PC-9 (cell line): ENCODE measurements around the gene KLRC3. TPM values are rescaled to one million over a fixed set of nuclear protein-coding genes. Genes with fewer than 3 reads are reported as not detected.
A peak's percentile ranks its signal among the peaks of the same experiment; 100 is the strongest.
"Not testable (repeated sequence)": the region's sequence is repeated elsewhere in the genome, so short reads cannot be mapped to it uniquely, and the experiment has no call there.

Experiments
- Bru-seq: library from RNA; stranded (reverse); fragments of 400-500 nt; gene quantifications from one replicate; lab custom pipeline; 2021; lab: Mats Ljungman, UMichigan
- BruChase-seq, 2 experiments: library from RNA; stranded (reverse); fragments of 400-500 nt; gene quantifications; one replicate each; lab custom pipeline; 2021; lab: Mats Ljungman, UMichigan
- BruUV-seq: library from RNA; stranded (reverse); fragments of 400-500 nt; replicated peaks from 2 replicates; lab custom pipeline; 2021; lab: Mats Ljungman, UMichigan
- CTCF ChIA-PET: fragments of 300-600 bp; sonication (Branson Sonifier 250); formaldehyde crosslinking; loops from one replicate; lab custom pipeline; 2022; ENCODE audit warnings: antibody characterized with exemption; lab: Charles Lee
- POLR2A ChIA-PET: fragments of 300-600 bp; sonication (Branson Sonifier 250); formaldehyde crosslinking; loops from one replicate; lab custom pipeline; 2022; ENCODE audit warnings: antibody characterized with exemption; ENCODE audit not compliant: unreplicated experiment; lab: Charles Lee
- DNase-seq, 2 experiments: peaks; one replicate each; pipeline versions ENCODE4 v3.0.0 to v3.0.0-alpha.2; 2015 to 2022; ENCODE audit warnings: mixed read lengths in 1 of 2
- H2AFZ ChIP-seq: fragments of 200-600 bp; sonication (generic); 2 replicates; pipeline ENCODE4 v1.8.1; 2017; ENCODE audit warnings: antibody characterized with exemption
- H3F3A ChIP-seq: fragments of 200-600 bp; sonication (generic); 2 replicates; pipeline ENCODE4 v1.8.1; 2017; ENCODE audit warnings: antibody characterized with exemption, mild to moderate bottlenecking, low read depth; ENCODE audit not compliant: insufficient read depth
- H3K27ac ChIP-seq: fragments of 200-600 bp; sonication (generic); 2 replicates; pipeline ENCODE4 v1.6.1; 2016; ENCODE audit warnings: mixed run types
- H3K27me3 ChIP-seq: fragments of 200-600 bp; sonication (generic); 2 replicates; pipeline ENCODE4 v1.6.1; 2016; ENCODE audit warnings: low read depth, mixed run types; ENCODE audit not compliant: insufficient read depth
- H3K36me3 ChIP-seq: fragments of 200-600 bp; sonication (generic); 2 replicates; pipeline ENCODE4 v1.6.1; 2016; ENCODE audit warnings: low read depth, mixed run types
- H3K4me1 ChIP-seq: fragments of 200-600 bp; sonication (generic); replicated peaks from 2 replicates; pipeline ENCODE4 v1.6.1; 2016; ENCODE audit warnings: mixed run types; ENCODE audit not compliant: insufficient read depth
- H3K4me2 ChIP-seq: fragments of 200-600 bp; sonication (generic); 2 replicates; pipeline ENCODE4 v1.6.1; 2017; ENCODE audit warnings: mixed run types
- H3K4me3 ChIP-seq: fragments of 200-600 bp; sonication (generic); 2 replicates; pipeline ENCODE4 v1.6.1; 2016; ENCODE audit warnings: mixed run types
- H3K79me2 ChIP-seq: fragments of 200-600 bp; sonication (generic); 2 replicates; pipeline ENCODE4 v1.6.1; 2017; ENCODE audit warnings: low read depth, mixed run types
- H3K9me2 ChIP-seq: fragments of 200-600 bp; sonication (generic); 2 replicates; pipeline ENCODE4 v1.8.1; 2017; ENCODE audit warnings: mild to moderate bottlenecking; ENCODE audit not compliant: insufficient read depth
- H3K9me3 ChIP-seq: fragments of 200-600 bp; sonication (generic); 2 replicates; pipeline ENCODE4 v1.8.1; 2016; ENCODE audit warnings: low read depth; ENCODE audit not compliant: insufficient read depth
- H4K20me1 ChIP-seq: fragments of 200-600 bp; sonication (generic); 2 replicates; pipeline ENCODE4 v1.8.1; 2017; ENCODE audit not compliant: insufficient read depth
- CTCF ChIP-seq: fragments of 200-600 bp; sonication (generic); conservative IDR thresholded peaks from 2 replicates; pipeline ENCODE4 v1.6.1; 2017; ENCODE audit warnings: mixed run types, antibody characterized with exemption, mild to moderate bottlenecking, moderate library complexity
- EZH2 ChIP-seq: fragments of 200-600 bp; sonication (generic); IDR thresholded peaks from 2 replicates; pipeline ENCODE4 v1.8.0; 2017; ENCODE audit warnings: antibody characterized with exemption, low read depth
- intact Hi-C: fragments of 100-400 bp; cut with micrococcal nuclease; formaldehyde crosslinking; loops from one replicate; pipeline ENCODE4 v1.10.0; 2022; ENCODE audit not compliant: unreplicated experiment
- long read RNA-seq: library from polyadenylated mRNA; stranded (forward); transcript quantifications from one replicate; pipeline ENCODE4 v2.0.0, GENCODE V29; 2022
- total RNA-seq: library from RNA; stranded (reverse); gene quantifications from 2 replicates; pipeline ENCODE4 v1.2.3, GENCODE V29; 2021

Gene KLRC3
- not detected in 2 replicates for total RNA-seq
- percentile 20 among the genes with signal in this experiment for Bru-seq, nascent RNA
- not detected for BruChase-seq, experiment 1, labeled RNA remaining after a 2-hour chase
- BruChase-seq, experiment 2, labeled RNA remaining after a 6-hour chase, result percentile 18 among the genes with signal in this experiment
- long read RNA-seq, result 0 reads

GRCh38 chr12:10420334-10420733, at the start of gene KLRC3:
Gene KLRC3, minus strand, starts transcription at chr12:10420595. Its CDS starts 45 bp downstream, at chr12:10420550.
- H3K4me3 ChIP-seq, DNase-seq, intact Hi-C loops, H3K79me2 ChIP-seq, BruUV-seq, H3F3A ChIP-seq, H3K9me3 ChIP-seq, H3K36me3 ChIP-seq, CTCF ChIA-PET, H2AFZ ChIP-seq, H4K20me1 ChIP-seq, H3K4me1 ChIP-seq, H3K4me2 ChIP-seq, H3K9me2 ChIP-seq, H3K27me3 ChIP-seq, H3K27ac ChIP-seq: not testable (repeated sequence)
- POLR2A ChIA-PET, result interaction anchor here (0.7 kb wide), 1 partner anchor 16 kb away, joined by 6 read pairs; no protein-coding TSS in a partner anchor

- H3K4me3 ChIP-seq, result no peak overlapping the region
- ChIA-PET CTCF (no interaction called here), POLR2A (no interaction called here)
- no peaks in the 10 kb centered on the region for H4K20me1 ChIP-seq
- BruUV-seq, result no TSS peak
- TF ChIP-seq EZH2 (no peak), CTCF (no peak)
- no peak overlapping the region for H3K4me2 ChIP-seq
- H3F3A ChIP-seq, result no peaks in the 10 kb centered on the region
- no peaks in the 10 kb centered on the region for H3K9me3 ChIP-seq
- no peaks in the 10 kb centered on the region for H3K9me2 ChIP-seq
- H3K36me3 ChIP-seq, result no peaks in the 10 kb centered on the region
- DNase-seq, result no peak
- H3K27me3 ChIP-seq, result no peaks in the 10 kb centered on the region
- no peaks in the 10 kb centered on the region for H3K4me1 ChIP-seq
- intact Hi-C loops, result no loop called here
- no peak overlapping the region for H2AFZ ChIP-seq
- no peak overlapping the region for H3K27ac ChIP-seq
- H3K79me2 ChIP-seq, result no peaks in the 10 kb centered on the region
Observed at GRCh38 chr12:10469701-10470100, 49.3 kb upstream of the KLRC3 start.

GRCh38 chr12:10466311-10466710, 45.9 kb upstream of the KLRC3 start:
- Histone ChIP-seq H3K27me3 (0 out of 2 replicates have a peak, but pooled peaks cover 9% of the 10 kb centered on the region), H3K27ac (no peak overlapping the region), H4K20me1 (no peaks in the 10 kb centered on the region), H3K4me1 (no peaks in the 10 kb centered on the region), H3K36me3 (no peaks in the 10 kb centered on the region), H3K79me2 (no peaks in the 10 kb centered on the region), H3K9me2 (no peaks in the 10 kb centered on the region), H3F3A (no peaks in the 10 kb centered on the region), H3K4me3 (no peak overlapping the region), H3K4me2 (no peak overlapping the region), H3K9me3 (no peaks in the 10 kb centered on the region), H2AFZ (no peak overlapping the region)
- TF ChIP-seq EZH2, result no peak
- no peak for TF ChIP-seq CTCF
- CTCF ChIA-PET, result no interaction called here
- intact Hi-C loops, result no loop called here
- POLR2A ChIA-PET, result no interaction called here
- no peak for DNase-seq
- BruUV-seq, result no TSS peak

GRCh38 chr12:10457760-10458159, 37.4 kb upstream of the KLRC3 start:
- H3K4me3 ChIP-seq, result no peak overlapping the region
- no peaks in the 10 kb centered on the region for H4K20me1 ChIP-seq
- no peak for TF ChIP-seq CTCF
- TF ChIP-seq EZH2, result no peak
- intact Hi-C loops, result no loop called here
- CTCF ChIA-PET, result no interaction called here
- H3K27ac ChIP-seq, result no peak overlapping the region
- no peaks in the 10 kb centered on the region for H3K9me2 ChIP-seq
- DNase-seq, result no peak
- H3K4me1 ChIP-seq, result 0 out of 2 replicates have a peak, but pooled peaks cover 4% of the 10 kb centered on the region
- POLR2A ChIA-PET, result no interaction called here
- H3K36me3 ChIP-seq, result no peaks in the 10 kb centered on the region
- H3K4me2 ChIP-seq, result no peak overlapping the region
- H3K79me2 ChIP-seq, result no peaks in the 10 kb centered on the region
- H3K9me3 ChIP-seq, result no peaks in the 10 kb centered on the region
- no peaks in the 10 kb centered on the region for H3F3A ChIP-seq
- H2AFZ ChIP-seq, result no peak overlapping the region
- no TSS peak for BruUV-seq
- H3K27me3 ChIP-seq, result no peaks in the 10 kb centered on the region
